ENCODE measurements around the gene MASP1.
A peak's percentile ranks its signal among the peaks of the same experiment; 100 is the strongest.

Gene MASP1

DNA sequence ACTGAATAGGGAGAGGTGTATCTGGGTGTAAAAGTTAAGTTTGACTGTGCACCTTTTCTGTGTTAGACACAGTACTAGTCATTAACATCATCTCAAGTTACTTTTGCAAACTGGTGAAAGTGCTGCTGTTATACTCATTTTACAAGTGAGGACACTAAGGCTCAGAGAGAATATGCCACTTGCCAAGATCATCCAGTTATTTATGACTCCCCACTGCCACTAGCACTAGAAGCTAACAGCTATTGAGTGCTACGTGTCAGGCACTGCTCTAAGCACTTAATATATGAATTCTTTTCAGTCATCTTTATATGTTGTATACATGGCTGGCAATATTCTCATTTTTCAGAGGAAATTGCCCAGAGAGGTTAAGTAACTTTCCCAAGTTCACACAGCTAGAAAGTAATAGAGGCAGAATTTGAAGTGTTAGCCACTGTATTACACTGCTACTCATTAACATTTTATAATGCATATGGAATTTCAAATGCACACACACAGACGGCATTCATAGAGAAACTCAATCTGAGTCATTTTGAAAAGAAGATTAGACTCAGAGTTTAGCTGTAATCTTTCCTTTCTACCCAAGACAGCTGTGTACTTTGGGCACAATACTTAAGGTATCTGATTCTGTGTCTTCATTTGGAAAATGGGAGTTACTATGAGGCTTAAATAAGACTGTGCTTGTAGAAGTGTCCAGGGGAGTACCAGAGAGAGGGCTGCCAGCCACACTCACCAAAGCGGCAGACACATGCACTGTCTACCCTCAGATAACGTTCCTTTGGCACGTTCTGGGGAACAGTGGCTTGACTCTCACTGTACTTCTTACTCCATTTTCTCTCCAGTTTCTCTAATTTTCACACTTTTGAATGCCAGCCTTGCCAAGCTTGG, 1.3 kb upstream of the MASP1 start:
- no peak for DNase-seq

DNA sequence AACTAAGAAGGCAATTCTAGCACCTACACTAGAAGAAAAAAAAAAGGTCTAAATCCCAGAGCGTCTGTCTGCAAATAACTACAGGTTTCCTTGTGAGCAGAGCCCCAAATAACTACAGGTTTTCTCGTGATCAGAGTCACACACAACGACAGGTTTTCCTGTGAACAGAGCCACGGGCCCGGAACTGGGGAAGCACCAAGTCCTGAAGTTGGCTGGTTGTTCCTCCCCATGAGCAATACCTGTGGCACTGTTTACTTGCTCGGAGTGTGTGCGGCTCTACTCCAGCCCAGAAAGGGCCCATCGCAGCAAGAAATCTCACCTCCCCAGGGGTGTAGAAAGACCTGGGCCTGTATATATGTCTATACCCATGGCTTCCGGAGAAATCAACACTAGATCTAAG, 644 bp upstream of the MASP1 start:
- no peak for DNase-seq

DNA sequence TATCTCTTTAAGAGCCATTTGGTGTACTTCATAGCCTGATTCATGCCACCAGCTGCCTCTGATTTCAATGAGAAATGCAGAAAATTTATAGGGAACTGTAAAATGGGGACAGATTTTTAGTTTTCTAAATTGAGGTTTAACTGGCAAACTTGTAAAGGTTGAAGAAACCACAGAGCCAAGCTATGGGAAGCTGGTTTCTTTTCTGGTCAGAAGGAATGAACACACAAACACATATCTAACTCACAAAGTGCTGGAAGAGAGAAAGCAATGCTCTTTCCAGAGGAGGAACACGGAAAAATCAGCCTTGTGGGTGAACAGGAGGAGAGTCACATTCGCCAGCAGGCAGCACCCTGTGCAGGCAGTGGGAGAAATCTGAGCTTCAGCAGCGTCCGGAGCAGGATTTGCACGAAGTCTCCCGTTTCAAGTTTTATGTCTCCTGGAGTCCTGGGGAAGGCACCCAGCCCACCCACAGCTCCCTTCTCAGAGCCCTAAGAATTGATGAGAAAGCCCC, 481 bp downstream of the MASP1 start:
- DNase-seq: peak; percentile 14

DNA sequence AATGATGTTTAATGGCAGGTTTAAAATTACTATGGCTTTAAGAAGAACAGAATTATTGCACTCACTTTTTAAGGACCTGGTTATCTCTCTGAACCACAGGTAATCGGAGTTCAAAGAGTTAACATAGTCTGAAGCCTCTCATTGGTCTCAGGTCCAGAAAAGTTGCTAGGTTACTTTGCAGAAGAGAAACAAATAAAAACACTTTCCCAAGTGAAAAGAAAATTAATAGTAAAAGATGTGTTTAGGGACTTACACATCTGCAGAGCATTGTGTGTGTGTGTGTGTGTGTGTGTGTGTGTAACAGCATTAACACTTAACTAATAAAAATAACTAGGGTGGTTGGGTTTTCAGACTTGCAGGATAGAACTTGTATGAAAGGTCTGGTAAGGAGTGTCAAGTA, 1.0 kb downstream of the MASP1 start:
- DNase-seq: no peak

DNA sequence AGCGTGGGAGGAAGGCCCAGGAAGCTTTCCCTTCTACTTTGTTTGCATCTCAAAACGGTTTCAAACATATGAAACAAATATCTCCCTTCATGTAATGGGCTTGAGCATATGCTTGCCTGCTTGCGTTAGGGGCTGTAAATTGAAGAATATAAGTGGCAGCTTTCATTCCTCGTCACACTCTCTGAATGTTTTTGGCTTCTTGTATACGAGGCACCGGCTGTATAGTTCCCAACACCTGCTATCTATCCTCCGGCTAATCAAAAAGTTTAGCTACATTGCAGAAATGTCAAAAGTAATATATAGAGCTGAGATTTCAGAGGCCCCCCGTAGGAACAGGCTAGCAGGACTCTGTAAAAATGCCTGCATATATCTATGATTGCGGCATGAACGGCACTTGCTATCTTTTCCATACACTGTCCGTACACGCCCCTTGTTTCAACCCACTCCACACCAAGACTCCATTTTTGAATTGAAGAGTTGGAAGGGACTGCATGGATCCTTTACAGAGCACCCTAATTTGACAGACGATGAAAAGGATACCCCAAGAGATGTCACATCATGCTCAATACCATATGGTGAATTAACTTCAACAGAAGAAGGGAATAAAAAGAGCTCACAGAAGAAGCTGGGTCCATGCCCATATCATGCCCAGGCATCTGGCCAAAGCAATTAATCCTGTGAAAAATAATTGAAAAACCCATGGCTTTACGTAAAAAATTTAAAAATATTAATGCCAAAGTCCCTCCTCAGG, 2.5 kb downstream of the MASP1 start:
- DNase-seq: no peak

DNA sequence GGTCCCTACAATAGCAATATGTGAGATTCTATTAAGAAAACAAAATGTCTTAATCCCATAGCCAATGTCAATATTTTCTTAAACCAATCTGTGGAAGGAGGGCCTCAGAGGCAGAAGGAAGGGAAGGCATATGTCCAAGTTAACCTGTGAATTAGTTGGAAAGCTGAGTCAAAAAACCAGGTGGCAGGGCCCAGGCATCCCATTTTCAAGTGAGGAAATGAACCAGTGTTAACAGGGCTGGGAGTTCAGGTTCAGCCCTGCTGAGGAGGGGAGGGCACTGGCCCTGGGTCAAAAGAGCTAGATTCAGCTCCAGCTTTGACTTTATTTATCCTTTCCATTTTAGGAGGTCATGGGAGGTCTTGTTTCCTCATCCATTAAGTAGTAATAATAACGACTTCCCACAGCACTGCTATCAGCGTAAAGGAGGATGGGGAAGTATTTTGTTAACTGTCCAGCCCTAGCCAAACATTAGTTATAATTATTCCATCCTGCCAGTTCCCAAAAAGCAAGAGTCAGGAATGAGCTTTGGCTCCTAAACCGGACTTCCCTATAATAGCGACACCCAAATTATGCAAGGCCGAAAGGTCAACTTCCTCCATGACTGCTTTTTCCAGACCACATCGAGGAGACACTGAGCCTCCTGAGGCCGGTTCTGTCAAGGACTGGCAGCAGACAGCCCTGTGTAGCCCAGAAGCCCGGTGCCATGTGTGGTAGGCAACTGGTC, 3.2 kb downstream of the MASP1 start:
- no peak for DNase-seq

DNA sequence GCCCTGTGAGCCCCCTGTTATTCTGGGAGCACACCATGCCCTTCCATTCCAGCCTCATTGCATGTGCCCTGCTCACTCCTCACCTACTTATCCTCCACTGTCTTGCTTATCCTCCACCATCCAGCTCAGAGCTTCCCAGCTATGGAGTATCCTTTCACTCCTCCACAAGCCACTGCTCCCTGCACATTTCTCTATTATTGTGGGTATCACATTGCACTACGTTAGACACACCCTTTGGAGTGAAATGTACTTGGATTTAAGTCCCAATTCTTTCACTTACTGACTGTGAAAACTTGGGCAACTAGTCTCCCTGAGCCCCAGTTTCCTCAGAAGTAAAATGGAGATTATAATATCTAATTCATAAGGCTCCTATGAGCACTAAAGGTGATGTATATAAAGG, 4.3 kb downstream of the MASP1 start:
- DNase-seq: no peak

DNA sequence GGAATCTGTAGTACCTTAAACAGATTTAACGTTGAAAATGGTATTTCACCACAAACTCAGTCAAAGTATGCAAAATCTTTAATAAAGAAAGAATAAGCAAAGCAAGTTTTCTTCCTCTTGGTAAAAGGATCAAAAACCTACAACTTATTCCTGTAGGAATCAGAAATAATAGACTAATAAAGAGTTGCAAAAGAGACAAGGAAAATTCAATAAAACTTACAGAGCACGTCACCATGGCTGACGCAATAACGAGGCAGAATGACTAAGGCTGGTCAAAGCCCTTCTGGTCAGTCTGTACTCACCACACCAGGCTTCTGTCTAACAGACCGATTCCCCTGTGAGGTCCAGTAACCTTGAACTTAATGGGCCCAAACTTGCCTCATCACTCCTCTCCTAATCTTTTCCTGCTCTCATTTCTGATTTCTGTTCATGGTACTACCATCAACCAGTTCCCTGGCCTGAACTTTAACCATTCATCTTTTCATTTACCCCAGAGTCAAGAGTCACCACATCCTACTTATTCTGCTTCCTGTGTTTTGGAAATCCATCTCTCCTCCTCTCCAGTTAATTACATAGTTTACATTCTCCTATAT, 5.0 kb downstream of the MASP1 start:
- no peak for DNase-seq

DNA sequence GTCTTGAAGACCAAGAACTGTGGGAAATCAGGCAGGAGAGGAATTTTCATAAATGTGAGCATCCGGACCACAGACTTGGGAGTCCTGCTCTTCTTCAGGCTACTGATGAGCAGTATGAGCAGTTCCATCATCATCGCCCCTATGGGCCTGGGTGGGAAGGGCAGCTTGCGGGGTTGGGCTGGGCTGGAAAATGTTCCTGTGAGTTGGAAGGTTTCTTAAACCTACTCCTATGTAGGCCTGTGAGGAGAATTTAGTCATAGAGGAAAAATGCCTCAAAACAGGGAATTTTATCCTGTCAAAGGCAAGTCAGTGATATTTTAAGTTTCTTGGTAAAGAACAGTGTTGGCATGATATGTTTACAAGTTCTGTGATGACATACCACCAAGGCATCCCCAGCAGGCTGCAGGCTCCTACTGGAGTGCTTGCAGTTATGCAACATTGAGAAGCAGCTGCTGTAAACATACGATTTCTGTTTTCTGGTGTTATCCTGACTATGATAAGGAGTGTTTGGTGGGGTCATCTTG, 10.3 kb downstream of the MASP1 start:
- no peak for DNase-seq

DNA sequence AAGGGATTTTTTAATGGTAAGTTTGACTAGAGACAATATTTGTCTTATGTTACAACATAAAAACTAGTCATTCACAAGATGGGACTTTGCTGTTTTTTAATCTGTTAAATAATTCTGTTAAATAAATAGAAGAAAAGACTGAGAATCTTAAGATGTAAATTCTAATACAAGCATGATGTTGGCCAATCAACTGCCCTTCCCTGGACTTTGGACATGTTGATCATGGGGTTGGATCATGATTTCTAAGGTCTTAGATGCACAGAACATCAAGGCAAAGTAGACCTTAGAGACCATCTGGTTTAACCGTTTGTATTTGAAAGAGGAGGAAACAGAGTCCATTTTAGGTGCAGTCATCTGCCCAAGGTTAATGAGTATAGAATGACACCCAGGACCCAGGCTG, 10.9 kb downstream of the MASP1 start:
- DNase-seq: no peak

DNA sequence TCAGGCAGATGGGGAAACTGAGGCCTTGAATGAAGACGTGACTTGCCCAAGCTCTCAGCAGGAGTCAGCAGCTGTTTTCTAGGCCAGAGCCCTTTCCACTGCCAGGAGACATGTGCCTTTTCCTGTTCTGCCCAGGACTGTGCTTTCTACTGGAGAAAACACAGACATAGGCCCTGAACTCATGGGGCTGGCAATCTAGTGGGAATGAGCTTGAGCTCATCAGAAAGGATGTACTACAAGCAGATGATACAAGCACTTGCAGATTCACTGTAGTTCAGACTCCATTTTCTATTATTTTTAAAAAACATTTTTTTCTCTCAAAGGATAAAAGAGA, 14.4 kb downstream of the MASP1 start:
- DNase-seq: no peak

DNA sequence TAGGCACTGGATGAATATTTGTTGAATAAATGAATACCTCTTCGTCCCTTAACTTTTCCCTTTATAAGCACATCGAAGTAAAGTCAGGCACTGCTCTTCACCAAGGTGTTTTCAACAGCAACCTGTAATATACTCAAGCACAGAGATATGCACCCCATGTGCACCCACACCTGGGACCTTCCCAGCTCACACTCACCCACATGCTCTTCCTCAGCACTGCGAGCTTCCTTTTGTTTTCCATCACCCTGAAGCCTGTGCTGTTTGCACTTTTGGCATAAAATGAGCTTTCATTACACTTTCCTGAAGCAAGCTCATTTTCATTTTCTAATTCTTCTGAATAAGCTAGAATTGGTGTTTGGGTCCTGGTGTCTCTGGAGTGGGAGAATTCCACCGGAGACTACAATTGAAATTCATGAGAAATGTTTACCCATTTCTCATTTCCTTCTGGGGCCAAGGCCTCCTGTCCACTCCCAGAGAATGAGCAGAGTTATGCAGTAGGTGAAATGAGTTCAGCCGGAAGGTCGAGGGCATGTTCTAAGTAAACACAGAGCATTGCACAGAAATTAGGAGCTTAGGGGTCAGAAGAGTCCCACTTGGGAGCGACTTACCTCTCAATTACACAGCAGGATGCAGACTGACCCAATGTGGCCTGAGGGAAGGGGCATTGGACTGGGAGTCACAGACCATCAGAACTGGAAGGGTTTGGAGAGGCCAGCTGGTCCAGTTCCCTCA, 15.0 kb downstream of the MASP1 start:
- no peak for DNase-seq

DNA sequence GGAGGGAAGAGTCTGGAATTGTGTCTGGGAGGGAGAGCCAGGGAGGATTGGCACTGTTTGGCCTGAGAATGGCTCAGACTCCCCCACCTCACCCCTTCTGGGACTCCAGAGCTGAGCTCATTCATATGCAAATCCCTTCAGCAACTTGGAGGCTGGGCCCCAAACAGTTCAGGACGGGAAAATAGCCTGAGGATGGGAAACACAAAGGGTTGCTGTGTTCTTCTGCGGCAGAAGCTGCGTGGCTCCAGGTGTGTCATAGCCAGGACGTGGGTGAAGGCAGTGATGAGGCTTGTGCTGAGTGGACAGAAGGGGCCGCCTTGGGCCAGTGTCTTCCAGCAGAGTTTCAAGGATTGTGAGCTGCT, 16.6 kb downstream of the MASP1 start:
- DNase-seq: peak; percentile 97

DNA sequence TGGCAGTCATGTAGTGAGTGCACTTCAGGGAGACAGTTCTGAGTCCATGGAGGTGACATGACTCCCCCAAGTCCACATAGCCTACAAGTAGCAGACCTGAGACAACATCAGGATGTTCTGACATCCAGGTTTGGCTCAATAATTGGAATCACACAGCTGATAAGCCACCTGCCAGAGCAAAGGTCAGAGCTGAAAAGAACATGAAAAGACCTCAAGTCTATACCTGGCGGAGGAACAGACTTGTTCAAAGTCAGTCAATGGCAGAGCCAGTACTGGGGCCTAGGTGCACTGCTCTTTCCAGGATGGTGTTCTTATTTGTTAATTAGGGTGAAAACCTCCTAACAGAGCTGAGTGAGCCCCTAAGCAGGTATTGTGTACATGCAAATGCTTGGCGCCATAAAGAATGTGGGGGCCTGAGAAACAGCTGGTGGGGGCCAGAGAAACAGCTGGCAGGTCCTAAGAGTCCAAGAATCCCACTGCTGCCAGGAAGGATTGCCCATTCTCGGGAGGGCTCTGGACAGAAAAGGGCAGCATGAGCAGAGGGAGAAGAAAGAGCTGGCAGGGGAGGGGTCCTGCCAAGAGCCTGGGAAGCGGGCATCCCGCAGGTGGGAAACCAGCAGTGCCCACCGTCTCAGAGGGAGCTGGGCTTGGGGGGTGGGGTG, 17.1 kb downstream of the MASP1 start:
- DNase-seq: peak; percentile 76

DNA sequence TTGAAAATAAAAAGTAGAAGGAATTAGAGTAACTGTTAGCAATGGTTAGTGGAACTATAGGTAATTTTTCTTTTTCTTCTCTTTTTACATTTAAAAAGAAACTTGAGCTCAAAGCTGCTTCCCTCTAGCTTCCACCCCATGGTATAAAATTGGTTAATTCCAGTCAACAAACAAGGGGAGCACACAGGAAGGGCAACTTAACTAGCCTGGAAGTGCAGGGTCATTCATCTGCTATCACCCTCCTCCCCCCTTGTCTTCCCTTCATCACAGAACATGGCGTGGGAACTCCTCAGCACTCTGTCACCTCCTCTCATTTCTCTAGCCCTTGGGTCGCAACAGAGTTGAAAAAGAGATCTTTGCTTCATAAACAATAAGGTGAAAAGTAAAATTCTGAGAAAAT, 20.0 kb downstream of the MASP1 start:
- DNase-seq: no peak

DNA sequence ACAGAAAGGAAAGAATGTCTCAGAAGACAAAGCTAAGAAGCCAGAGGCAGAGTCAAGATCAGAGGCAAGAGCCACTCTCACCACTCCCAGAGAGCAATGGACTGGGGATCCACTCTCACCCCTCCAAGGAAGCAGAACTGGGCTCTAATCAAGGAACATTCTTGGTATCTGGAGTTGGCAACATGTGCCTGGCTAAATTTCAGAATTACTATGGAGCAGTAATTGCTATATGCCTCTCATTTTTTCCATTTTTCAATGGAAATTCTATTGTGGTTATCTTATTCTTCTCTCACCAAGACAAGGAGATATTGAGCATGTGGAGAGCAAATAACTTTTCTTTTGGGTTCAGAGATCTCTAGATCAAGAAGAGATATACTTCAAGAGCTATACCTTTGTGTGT, 22.1 kb downstream of the MASP1 start:
- DNase-seq: no peak

DNA sequence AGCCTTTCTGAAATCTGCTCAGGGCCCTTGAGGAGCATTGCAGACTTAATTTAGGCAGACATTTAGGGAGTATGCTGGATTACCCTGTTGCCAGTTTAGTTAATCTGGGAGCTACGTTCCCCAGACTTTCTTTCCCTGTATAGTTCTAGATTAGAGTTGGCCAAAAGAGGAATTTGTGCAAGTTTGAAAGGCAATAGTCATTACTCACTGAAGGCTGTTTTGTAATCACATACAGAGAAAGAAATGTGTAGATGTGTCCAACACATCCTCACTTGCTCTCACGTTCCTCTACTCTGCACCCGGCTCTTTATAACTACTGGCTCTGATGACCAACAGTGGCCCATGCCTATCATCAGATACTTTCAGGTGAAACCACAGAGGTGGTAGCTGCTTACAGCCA, 24.2 kb downstream of the MASP1 start:
- no peak for DNase-seq

DNA sequence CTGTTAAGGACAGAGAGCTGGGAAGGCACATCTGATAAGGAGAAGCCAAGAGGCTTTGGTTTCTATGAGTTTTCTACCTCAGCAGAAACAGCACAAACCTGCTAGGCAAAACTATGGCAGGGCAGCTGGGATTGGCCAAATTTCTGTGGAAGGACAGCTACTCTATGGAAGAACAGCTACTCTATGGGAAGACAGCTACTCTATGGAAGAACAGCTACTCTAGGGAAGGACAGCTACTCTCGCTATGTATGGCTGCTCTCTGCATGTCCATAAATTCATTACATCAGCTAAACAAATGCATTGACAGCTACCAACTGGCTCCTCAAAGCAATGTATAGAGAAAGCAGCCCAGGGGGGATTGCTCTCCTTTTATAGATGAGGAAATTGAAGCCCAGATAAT, 24.8 kb downstream of the MASP1 start:
- no peak for DNase-seq

DNA sequence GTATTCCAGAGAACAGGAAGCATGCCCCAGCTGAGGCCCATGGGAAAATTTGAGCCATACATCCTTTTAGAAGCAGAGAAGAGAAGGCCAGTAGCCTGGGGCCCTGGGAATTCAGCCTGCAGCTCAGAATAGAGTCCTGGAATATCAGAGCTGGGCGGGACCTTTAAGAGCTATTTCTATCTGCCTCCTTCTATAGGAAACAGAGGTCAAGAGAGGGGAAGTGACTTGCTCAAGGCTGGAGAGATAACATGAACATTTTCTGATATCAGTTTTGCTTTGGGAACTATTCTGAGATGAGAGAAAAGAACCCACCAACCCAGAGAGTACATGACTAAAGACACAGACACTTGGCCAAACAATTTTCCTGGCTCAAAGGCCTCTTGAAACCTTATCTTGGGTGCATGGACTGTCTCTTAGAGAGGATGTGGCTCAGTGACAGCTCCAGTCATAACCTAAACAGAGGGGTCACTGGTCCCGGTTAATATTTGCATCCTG, 26.0 kb downstream of the MASP1 start:
- no peak for DNase-seq

DNA sequence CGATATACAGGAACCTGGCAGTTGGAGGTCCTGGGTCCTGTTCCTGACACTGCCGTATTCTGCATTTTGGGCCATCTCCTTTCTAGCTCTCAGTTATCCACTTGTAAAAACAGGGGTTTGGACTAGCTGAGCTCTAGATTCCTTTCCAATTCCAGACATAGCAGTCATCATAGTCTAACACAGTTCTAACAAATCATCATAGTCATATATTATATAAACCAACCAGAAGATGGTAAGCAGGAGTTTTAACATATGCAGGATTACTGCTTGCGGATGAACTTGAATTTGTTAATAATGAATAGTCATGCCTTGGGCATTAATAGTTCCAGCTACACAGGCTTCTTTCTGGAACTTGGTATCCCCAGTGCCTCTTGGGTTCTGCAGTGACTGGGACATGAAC, 26.6 kb downstream of the MASP1 start:
- no peak for DNase-seq

DNA sequence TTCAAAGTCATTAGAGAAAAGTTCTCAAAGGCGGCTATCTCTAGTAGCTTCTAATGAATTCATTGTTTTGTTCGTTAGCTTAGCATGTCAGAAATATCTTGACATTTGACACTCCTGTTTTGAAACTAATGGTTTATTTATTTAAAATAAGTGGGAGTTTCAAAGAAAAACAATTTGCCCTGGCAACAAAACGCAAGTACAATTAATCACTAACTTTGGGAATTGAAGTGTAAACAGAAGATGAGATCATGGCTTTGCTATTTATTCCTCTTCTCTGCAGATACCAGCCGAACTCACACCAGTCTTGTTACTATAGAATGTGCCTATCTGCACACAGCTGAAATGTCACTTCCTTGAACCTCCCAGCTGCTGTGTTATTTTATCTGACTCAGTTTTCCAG, 27.5 kb downstream of the MASP1 start:
- peak; percentile 18 for DNase-seq

DNA sequence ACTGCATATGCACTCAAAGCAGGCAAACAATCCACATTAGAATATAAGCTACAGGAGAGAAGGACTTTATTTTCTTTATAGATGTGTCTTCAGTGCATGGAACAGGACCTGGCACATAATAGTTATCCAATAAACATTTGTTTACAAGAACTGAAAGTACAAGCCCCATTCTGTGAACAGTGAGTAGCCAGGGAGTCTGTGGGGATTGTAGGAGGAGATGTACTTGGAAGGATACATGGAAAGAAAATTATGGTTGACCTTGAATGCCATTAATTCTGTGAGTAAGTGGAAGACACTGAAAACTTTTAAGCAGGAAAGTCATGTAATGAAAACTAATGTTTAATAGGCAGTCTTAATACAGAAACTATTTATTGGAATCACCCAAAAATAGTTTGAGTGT, 28.3 kb downstream of the MASP1 start:
- no peak for DNase-seq

Data from NCI-H526 treated with DMSO at 0.1 percent for 48 hours (cell line).